ENCODE results near the gene MAP4.

The MAP4 gene

GRCh38 chr3:47877290-47877689 lies 138.9 kb downstream of the MAP4 start:
- DNase-seq (ENCODE audit: low read depth) = no peak
- H3K4me3 ChIP-seq (ENCODE audit: low read depth, low read length) = no peak overlapping the region

- no peak overlapping the region for H3K4me3 ChIP-seq (ENCODE audit: low read depth, low read length)
- no peak for DNase-seq (ENCODE audit: low read depth)
Measured at GRCh38 chr3:47874913-47875312, 141.3 kb downstream of the MAP4 start.

GRCh38 chr3:47874438-47874837 lies 141.8 kb downstream of the MAP4 start:
- no peak for DNase-seq (ENCODE audit: low read depth)
- H3K4me3 ChIP-seq (ENCODE audit: low read depth, low read length) = no peak overlapping the region

GRCh38 chr3:47872916-47873315 lies 143.3 kb downstream of the MAP4 start:
- no peak for DNase-seq (ENCODE audit: low read depth)
- no peak overlapping the region for H3K4me3 ChIP-seq (ENCODE audit: low read depth, low read length)

- no peak overlapping the region for H3K4me3 ChIP-seq (ENCODE audit: low read depth, low read length)
- DNase-seq (ENCODE audit: low read depth) = no peak
Measured at GRCh38 chr3:47871389-47871788, 144.8 kb downstream of the MAP4 start.

GRCh38 chr3:47870702-47871260 lies 145.4 kb downstream of the MAP4 start:
- no peak for DNase-seq (ENCODE audit: low read depth)
- H3K4me3 ChIP-seq (ENCODE audit: low read depth, low read length) = no peak overlapping the region

GRCh38 chr3:47870156-47870555 lies 146.1 kb downstream of the MAP4 start:
- DNase-seq (ENCODE audit: low read depth) = no peak
- H3K4me3 ChIP-seq (ENCODE audit: low read depth, low read length) = no peak overlapping the region

- DNase-seq (ENCODE audit: low read depth) = no peak
- H3K4me3 ChIP-seq (ENCODE audit: low read depth, low read length) = no peak overlapping the region
Measured at GRCh38 chr3:47868306-47868705, 147.9 kb downstream of the MAP4 start.

- no peak for DNase-seq (ENCODE audit: low read depth)
- H3K4me3 ChIP-seq (ENCODE audit: low read depth, low read length) = no peak overlapping the region
Measured at GRCh38 chr3:47867451-47868044, 148.7 kb downstream of the MAP4 start.

- no peak for DNase-seq (ENCODE audit: low read depth)
- no peak overlapping the region for H3K4me3 ChIP-seq (ENCODE audit: low read depth, low read length)
Measured at GRCh38 chr3:47865192-47865591, 151.0 kb downstream of the MAP4 start.

GRCh38 chr3:47863391-47864128 lies 152.7 kb downstream of the MAP4 start:
- H3K4me3 ChIP-seq (ENCODE audit: low read depth, low read length) = no peak overlapping the region
- DNase-seq (ENCODE audit: low read depth) = no peak

- DNase-seq (ENCODE audit: low read depth) = no peak
- H3K4me3 ChIP-seq (ENCODE audit: low read depth, low read length) = no peak overlapping the region
Measured at GRCh38 chr3:47859956-47860605, 156.1 kb downstream of the MAP4 start.

- no peak overlapping the region for H3K4me3 ChIP-seq (ENCODE audit: low read depth, low read length)
- no peak for DNase-seq (ENCODE audit: low read depth)
Measured at GRCh38 chr3:47857151-47857550, 159.1 kb downstream of the MAP4 start.

GRCh38 chr3:47856669-47857068 lies 159.5 kb downstream of the MAP4 start:
- no peak overlapping the region for H3K4me3 ChIP-seq (ENCODE audit: low read depth, low read length)
- DNase-seq (ENCODE audit: low read depth) = no peak

- no peak overlapping the region for H3K4me3 ChIP-seq (ENCODE audit: low read depth, low read length)
- no peak for DNase-seq (ENCODE audit: low read depth)
Measured at GRCh38 chr3:47855461-47856383, 160.5 kb downstream of the MAP4 start.

GRCh38 chr3:47854720-47855455 lies 161.3 kb downstream of the MAP4 start:
- no peak overlapping the region for H3K4me3 ChIP-seq (ENCODE audit: low read depth, low read length)
- DNase-seq (ENCODE audit: low read depth) = no peak

- H3K4me3 ChIP-seq (ENCODE audit: low read depth, low read length) = no peak overlapping the region
- DNase-seq (ENCODE audit: low read depth) = no peak
Measured at GRCh38 chr3:47854267-47854666, 161.9 kb downstream of the MAP4 start.

- no peak overlapping the region for H3K4me3 ChIP-seq (ENCODE audit: low read depth, low read length)
- no peak for DNase-seq (ENCODE audit: low read depth)
Measured at GRCh38 chr3:47852604-47853602, 163.3 kb downstream of the MAP4 start.
